A549 (cell line): Measurements from ENCODE around the gene PPID. TPM values are rescaled to one million over a fixed set of nuclear protein-coding genes. Genes with fewer than 3 reads are reported as not detected.
"Not testable (repeated sequence)": the region's sequence is repeated elsewhere in the genome, so short reads cannot be mapped to it uniquely, and the experiment has no call there.

Experiments
- ATAC-seq, 2 experiments: fragments of 200-7000 bp in 1 of 2; fragments of >200 bp in 1 of 2; cut with Nextera tagmentation in 1 of 2; cut with Tn5 transposase in 1 of 2; 3 replicates each; pipeline versions ENCODE4 v1.8.0 to v1.9.1; 2018 to 2020; ENCODE audit warnings: mild to moderate bottlenecking in 1 of 2, moderate library complexity in 1 of 2
- CTCF ChIA-PET: fragments of 300-600 bp; sonication (Branson Sonifier 250); formaldehyde crosslinking; extraction: SDS; loops from one replicate; lab custom pipeline; 2021; ENCODE audit warnings: antibody characterized with exemption, inconsistent platforms; lab: Yijun Ruan, JAX
- POLR2A ChIA-PET: fragments of 350-600 bp; formaldehyde crosslinking; extraction: SDS; loops from one replicate; lab custom pipeline; 2021; ENCODE audit warnings: antibody characterized with exemption, inconsistent platforms; lab: Yijun Ruan, JAX
- DNase-seq, 2 experiments: peaks; one replicate each; pipeline versions ENCODE4 v3.0.0 to v3.0.0-alpha.2; 2011 to 2016; ENCODE audit warnings: low read depth in 1 of 2, low spot score in 1 of 2
- FAIRE-seq: peaks from 2 replicates; lab custom pipeline; 2011; peaks lifted over from hg19 to GRCh38; lab: Jason Lieb, UNC
- H3K27ac ChIP-seq, 2 experiments: fragments of >200 bp; sonication (Bioruptor Twin); formaldehyde crosslinking; 3 replicates each; pipeline ENCODE4 v1.5.1; 2016 to 2017
- H3K4me1 ChIP-seq: fragments of >200 bp; sonication (Bioruptor Twin); formaldehyde crosslinking; 3 replicates; pipeline ENCODE4 v1.6.1; 2016
- H3K4me2 ChIP-seq: fragments of >200 bp; sonication (Bioruptor Twin); formaldehyde crosslinking; 3 replicates; pipeline ENCODE4 v1.6.1; 2016
- H3K4me3 ChIP-seq: fragments of >200 bp; sonication (Bioruptor Twin); formaldehyde crosslinking; 3 replicates; pipeline ENCODE4 v1.5.1; 2016
- H3K9me3 ChIP-seq: fragments of >200 bp; sonication (Bioruptor Twin); formaldehyde crosslinking; 3 replicates; pipeline ENCODE4 v1.6.1; 2016
- BCL3 ChIP-seq: fragments of >200 bp; sonication (Bioruptor Twin); formaldehyde crosslinking; IDR thresholded peaks from 3 replicates; pipeline ENCODE4 v1.6.1; 2016
- BHLHE40 ChIP-seq: IDR thresholded peaks from 2 replicates; pipeline ENCODE4 v1.6.1; 2012; ENCODE audit warnings: low read depth, low read length, inconsistent platforms
- CEBPB ChIP-seq, 2 experiments: fragments of >200 bp in 1 of 2; sonication (Bioruptor Twin) in 1 of 2; formaldehyde crosslinking in 1 of 2; IDR thresholded peaks; 2 replicates each; pipeline ENCODE4 v1.6.1; 2012 to 2016
- CHD4 ChIP-seq: fragments of 200-600 bp; sonication (generic); IDR thresholded peaks from 2 replicates; pipeline ENCODE4 v1.6.1; 2016; ENCODE audit warnings: antibody characterized with exemption, mild to moderate bottlenecking, borderline replicate concordance
- CTCF ChIP-seq: fragments of >200 bp; sonication (Bioruptor Twin); formaldehyde crosslinking; IDR thresholded peaks from 3 replicates; pipeline ENCODE4 v1.5.1; 2016
- EHMT2 ChIP-seq: fragments of 200-600 bp; sonication (generic); IDR thresholded peaks from 2 replicates; pipeline ENCODE4 v1.6.1; 2016; ENCODE audit warnings: antibody characterized with exemption, low read depth, mild to moderate bottlenecking, moderate library complexity
- EP300 ChIP-seq, 2 experiments: fragments of >200 bp; sonication (Bioruptor Twin); formaldehyde crosslinking; IDR thresholded peaks; 2 replicates in 1 of 2; 3 replicates in 1 of 2; pipeline ENCODE4 v1.6.1; 2016 to 2017
- FOXS1 ChIP-seq: fragments of 250-450 bp; sonication (Bioruptor Pico); IDR thresholded peaks from 2 replicates; pipeline ENCODE4 v1.5.0; 2020; ENCODE audit warnings: mild to moderate bottlenecking, moderate library complexity
- HMGXB4 ChIP-seq: fragments of 250-450 bp; sonication (Bioruptor Pico); IDR thresholded peaks from 2 replicates; pipeline ENCODE4 v1.5.0; 2021; ENCODE audit warnings: mild to moderate bottlenecking, moderate library complexity, borderline replicate concordance
- HOXB13 ChIP-seq: fragments of 250-450 bp; sonication (Bioruptor Pico); IDR thresholded peaks from 2 replicates; pipeline ENCODE4 v1.5.0; 2020; ENCODE audit warnings: low read depth, mild to moderate bottlenecking, moderate library complexity
- JUN ChIP-seq, 2 experiments: fragments of >200 bp; sonication (Bioruptor Twin); formaldehyde crosslinking; IDR thresholded peaks; 2 replicates in 1 of 2; 3 replicates in 1 of 2; pipeline ENCODE4 v1.6.1; 2016 to 2017
- JUNB ChIP-seq: fragments of >200 bp; sonication (Bioruptor Twin); formaldehyde crosslinking; IDR thresholded peaks from 2 replicates; pipeline ENCODE4 v1.6.1; 2016
- KDM1A ChIP-seq: fragments of 200-600 bp; sonication (generic); IDR thresholded peaks from 2 replicates; pipeline ENCODE4 v1.6.1; 2016; ENCODE audit warnings: low read depth, mild to moderate bottlenecking
- NFE2L2 ChIP-seq: fragments of 150-350 bp; conservative IDR thresholded peaks from 2 replicates; pipeline ENCODE4 v1.6.1; 2014; ENCODE audit warnings: low read length
- NR3C1 ChIP-seq: fragments of >200 bp; sonication (Bioruptor Twin); formaldehyde crosslinking; IDR thresholded peaks from 3 replicates; pipeline ENCODE4 v1.6.1; 2017
- PBX3 ChIP-seq: IDR thresholded peaks from 2 replicates; pipeline ENCODE4 v1.6.1; 2012
- PHF8 ChIP-seq: fragments of 200-600 bp; sonication (generic); IDR thresholded peaks from 2 replicates; pipeline ENCODE4 v1.6.1; 2016; ENCODE audit warnings: low read depth, mild to moderate bottlenecking, antibody characterized with exemption, moderate library complexity, borderline replicate concordance
- RAD21 ChIP-seq, 2 experiments: fragments of >200 bp in 1 of 2; sonication (Bioruptor Twin) in 1 of 2; formaldehyde crosslinking in 1 of 2; IDR thresholded peaks in 1 of 2; conservative IDR thresholded peaks in 1 of 2; 2 replicates in 1 of 2; 3 replicates in 1 of 2; pipeline ENCODE4 v1.6.1; 2012 to 2018; ENCODE audit warnings: inconsistent platforms in 1 of 2
- SREBF2 ChIP-seq: fragments of 450-650 bp; IDR thresholded peaks from 2 replicates; pipeline ENCODE4 v1.6.1; 2014; ENCODE audit warnings: mild to moderate bottlenecking, moderate library complexity
- TP53 ChIP-seq: fragments of 250-450 bp; sonication (Bioruptor Pico); IDR thresholded peaks from 2 replicates; pipeline ENCODE4 v1.5.0; 2021; ENCODE audit warnings: mild to moderate bottlenecking, moderate library complexity
- ZC3H11A ChIP-seq: fragments of 450-650 bp; IDR thresholded peaks from 2 replicates; pipeline ENCODE4 v1.6.1; 2014; ENCODE audit warnings: antibody characterized with exemption, mild to moderate bottlenecking
- ZFP36 ChIP-seq: fragments of 450-650 bp; IDR thresholded peaks from 2 replicates; pipeline ENCODE4 v1.6.1; 2014; ENCODE audit warnings: borderline replicate concordance; ENCODE audit not compliant: partially characterized antibody
- ZNF302 ChIP-seq: fragments of 250-450 bp; sonication (Bioruptor Pico); IDR thresholded peaks from 2 replicates; pipeline ENCODE4 v1.9.0; 2021; ENCODE audit warnings: inconsistent platforms, mild to moderate bottlenecking, moderate library complexity
- WGBS: methylation state at CpG from one replicate; pipeline ENCODE4 v1.1.6; 2017; ENCODE audit errors: missing lambda C conversion rate; 5-methylcytosine and 5-hydroxymethylcytosine counted together
- polyA plus RNA-seq, 4 experiments: library from polyadenylated mRNA; depleted of rRNA in 3 of 4; stranded (reverse); fragments of >200 nt; fragmentation: RNase III in 1 of 4; extraction: RNeasy Plus Mini Kit Qiagen cat#74134 plus additional on column Dnase treatment in 1 of 4; gene quantifications; 2 replicates in 3 of 4; 3 replicates in 1 of 4; pipeline ENCODE4 v1.2.3, GENCODE V29; 2011 to 2017

Gene PPID
- polyA plus RNA-seq, 2 of the 4 experiments (the other 2 are of a cell fraction) = 30.7 to 44.1 TPM

- 92% methylated on average over 5 of the region's 5 CpGs for WGBS
- H3K27ac ChIP-seq = no peak overlapping the region
- CTCF ChIA-PET = no interaction called here
These were observed 31.4 kb upstream of the PPID start for GRCh38 chr4:158754385-158755180.

GRCh38 chr4:158750379-158750778, 27.2 kb upstream of the PPID start:
- DNase-seq (no peak), ATAC-seq (no peak), FAIRE-seq (no peak)
- no peaks in the 10 kb centered on the region for H3K9me3 ChIP-seq
- CTCF ChIA-PET = no interaction called here
- H3K4me1 ChIP-seq = no peaks in the 10 kb centered on the region
- H3K4me3 ChIP-seq = no peak overlapping the region
- 78% methylated on average over 3 of the region's 3 CpGs for WGBS
- no peak overlapping the region for H3K4me2 ChIP-seq
- POLR2A ChIA-PET = no interaction called here
- TF ChIP-seq CEBPB (IDR thresholded peaks at IDR 0.05) (no peak), CTCF (no peak), KDM1A (no peak), TP53 (CRISPR knock-in tag) (no peak), EHMT2 (no peak), EP300 (IDR thresholded peaks at IDR 0.05) (no peak), HMGXB4 (CRISPR knock-in tag) (no peak), FOXS1 (CRISPR knock-in tag) (no peak), ZC3H11A (no peak), NR3C1 (no peak), ZNF302 (no peak), PBX3 (no peak), JUN (IDR thresholded peaks at IDR 0.05) (no peak), RAD21 (conservative IDR thresholded peaks at IDR 0.05 in 1 of 2, IDR thresholded peaks at IDR 0.05 in 1 of 2) (no peak), JUNB (no peak)
- H3K27ac ChIP-seq = no peak overlapping the region

More at GRCh38 chr4:158754385-158755180, 31.4 kb upstream of the PPID start:
- H3K4me3 ChIP-seq = no peak overlapping the region
- ATAC-seq (no peak), DNase-seq (no peak)
- no peak for TF ChIP-seq HOXB13 (CRISPR knock-in tag)
- no peak for TF ChIP-seq BHLHE40
- no peak for TF ChIP-seq CHD4
- no peak for TF ChIP-seq BCL3
- no peak for TF ChIP-seq ZFP36
- no peak for TF ChIP-seq SREBF2
- TF ChIP-seq PHF8 = no peak
- TF ChIP-seq FOXS1 (CRISPR knock-in tag) = no peak
- no peak for TF ChIP-seq NFE2L2
- no peak for TF ChIP-seq EHMT2
- TF ChIP-seq, all 56 proteins: peak for 0
- H3K4me1 ChIP-seq = no peaks in the 10 kb centered on the region
- POLR2A ChIA-PET = no interaction called here
- H3K9me3 ChIP-seq = no peaks in the 10 kb centered on the region
- no peak for FAIRE-seq
- H3K4me2 ChIP-seq = no peak overlapping the region

GRCh38 chr4:158746537-158746936, 23.3 kb upstream of the PPID start:
- FAIRE-seq, CTCF ChIA-PET, H3K27ac ChIP-seq, H3K9me3 ChIP-seq, DNase-seq, H3K4me1 ChIP-seq, ATAC-seq, POLR2A ChIA-PET, H3K4me2 ChIP-seq, H3K4me3 ChIP-seq: not testable (repeated sequence)
- WGBS = no CpG with 5 or more reads among the region's 31 CpGs
